GM19395 (cell line): Measurements from ENCODE around the gene MTMR10.

Experiments used
- ATAC-seq: cut with Tn5 transposase; IDR thresholded peaks from one replicate; pipeline ENCODE4 v1.9.1; 2021; ENCODE audit warnings: mild to moderate bottlenecking, moderate library complexity; ENCODE audit not compliant: unreplicated experiment

Gene MTMR10

GRCh38 chr15:30922480-30923311, 68.7 kb downstream of the MTMR10 start:
- no peak for ATAC-seq

GRCh38 chr15:30921781-30922479, 69.5 kb downstream of the MTMR10 start:
- no peak for ATAC-seq

- no peak for ATAC-seq
Observed at GRCh38 chr15:30921106-30921505, 70.3 kb downstream of the MTMR10 start.

GRCh38 chr15:30919877-30920550, 71.4 kb downstream of the MTMR10 start:
- ATAC-seq: no peak

GRCh38 chr15:30918366-30918765, 73.1 kb downstream of the MTMR10 start:
- ATAC-seq: no peak

GRCh38 chr15:30917675-30918074, 73.8 kb downstream of the MTMR10 start:
- ATAC-seq: no peak

GRCh38 chr15:30917013-30917412, 74.4 kb downstream of the MTMR10 start:
- no peak for ATAC-seq

- ATAC-seq: no peak
Observed at GRCh38 chr15:30913761-30914160, 77.7 kb downstream of the MTMR10 start.

- no peak for ATAC-seq
Observed at GRCh38 chr15:30906366-30906765, 85.1 kb downstream of the MTMR10 start.

- no peak for ATAC-seq
Observed at GRCh38 chr15:30905821-30906220, 85.6 kb downstream of the MTMR10 start.

- ATAC-seq: no peak
Observed at GRCh38 chr15:30904812-30905211, 86.6 kb downstream of the MTMR10 start.

- ATAC-seq: peak; percentile 89
Observed at GRCh38 chr15:30903497-30904187, 87.8 kb downstream of the MTMR10 start, which contains the start of gene FAN1. TSS of gene FAN1 (plus strand) at chr15:30903915. CDS start at chr15:30904664, 749 bp downstream.

- no peak for ATAC-seq
Observed at GRCh38 chr15:30901889-30902288, 89.5 kb downstream of the MTMR10 start.

- ATAC-seq: no peak
Observed at GRCh38 chr15:30896211-30896606, 95.2 kb downstream of the MTMR10 start.

- ATAC-seq: no peak
Observed at GRCh38 chr15:30895461-30896210, 95.8 kb downstream of the MTMR10 start.

- no peak for ATAC-seq
Observed at GRCh38 chr15:30889196-30889595, 102.2 kb downstream of the MTMR10 start.
